Coronary artery (tissue), 2 donors: ENCODE measurements around the gene TMEM69.

Experiments
- DNase-seq: peaks from one replicate; pipeline ENCODE4 v3.0.0-alpha.2; 2017; ENCODE audit warnings: low spot score
- H3K27ac ChIP-seq, 2 donors: fragments of 200-600 bp; sonication (generic); one replicate each; pipeline ENCODE4 v1.5.1; 2016 to 2019
- H3K4me3 ChIP-seq: fragments of 200-600 bp; sonication (generic); 2 replicates; pipeline ENCODE4 v1.5.1; 2016; ENCODE audit warnings: mild to moderate bottlenecking, moderate library complexity
- CTCF ChIP-seq: fragments of 200-600 bp; sonication (generic); IDR thresholded peaks from one replicate; pipeline ENCODE4 v1.5.1; 2019; ENCODE audit warnings: antibody characterized with exemption

The TMEM69 gene

GRCh38 chr1:45654540-45655280, 33.3 kb upstream of the TMEM69 start:
- TF ChIP-seq CTCF, result no peak
- no peak overlapping the region for H3K4me3 ChIP-seq
- DNase-seq, result no peak

DNA sequence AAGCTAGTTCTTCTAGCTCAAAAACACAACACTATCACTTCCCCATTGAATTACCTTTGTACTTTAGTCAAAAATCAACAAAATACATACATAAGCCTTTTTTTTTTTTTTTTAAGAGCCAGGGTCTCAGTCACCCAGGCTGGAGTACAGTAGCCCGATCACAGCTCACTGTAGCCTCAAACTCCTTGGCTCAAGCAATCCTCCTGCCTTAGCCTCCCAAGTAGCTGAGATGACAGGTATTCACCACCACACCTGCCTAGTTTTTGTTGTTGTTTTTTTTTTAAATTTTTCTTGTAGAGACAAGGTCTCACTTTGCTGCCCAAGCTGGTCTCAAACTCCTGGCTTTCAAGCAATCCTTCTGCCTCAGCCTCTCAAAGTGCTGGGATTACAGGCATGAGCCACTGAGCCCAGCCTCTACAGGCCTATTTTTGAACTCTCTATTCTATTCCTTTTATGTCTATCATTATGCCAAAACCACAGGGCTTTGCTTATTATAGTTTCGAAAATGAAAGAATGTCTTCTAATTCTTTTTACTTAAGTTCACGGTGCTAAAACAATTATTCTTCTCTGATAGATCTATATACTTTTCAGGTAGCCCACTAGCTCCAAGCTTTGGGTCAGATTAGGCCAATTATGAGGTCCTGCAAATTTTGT, 31.3 kb upstream of the TMEM69 start:
- TF ChIP-seq CTCF, result no peak
- Histone ChIP-seq H3K4me3 (no peak overlapping the region), H3K27ac (no peak overlapping the region)
- DNase-seq, result no peak

More at GRCh38 chr1:45654540-45655280, 33.3 kb upstream of the TMEM69 start:
- no peak overlapping the region for H3K27ac ChIP-seq

- no peak overlapping the region for H3K4me3 ChIP-seq
- no peak for DNase-seq
- no peak overlapping the region for H3K27ac ChIP-seq
- no peak for TF ChIP-seq CTCF
Measured at GRCh38 chr1:45658171-45658570, 29.8 kb upstream of the TMEM69 start.

DNA sequence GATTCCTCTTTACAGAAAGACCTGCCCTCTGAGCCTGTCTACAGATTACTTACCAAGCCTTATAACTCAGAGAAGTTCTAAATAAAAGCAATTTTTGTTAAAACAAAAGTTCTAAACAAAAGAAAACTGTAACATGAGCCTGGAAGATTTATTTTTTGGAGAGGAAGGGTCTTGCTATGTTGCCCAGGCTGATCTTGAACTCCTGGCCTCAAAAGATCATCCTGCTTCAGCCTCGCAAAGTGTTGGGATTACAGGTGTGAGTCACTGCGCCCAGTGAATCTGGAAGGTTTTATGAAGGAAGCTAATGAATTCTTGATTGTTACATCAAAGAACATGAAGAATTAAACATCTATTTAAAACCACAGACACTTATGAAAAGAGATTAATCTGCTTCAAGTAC, 28.8 kb upstream of the TMEM69 start:
- Histone ChIP-seq H3K4me3 (no peak overlapping the region), H3K27ac (no peak overlapping the region)
- no peak for DNase-seq
- no peak for TF ChIP-seq CTCF

DNA sequence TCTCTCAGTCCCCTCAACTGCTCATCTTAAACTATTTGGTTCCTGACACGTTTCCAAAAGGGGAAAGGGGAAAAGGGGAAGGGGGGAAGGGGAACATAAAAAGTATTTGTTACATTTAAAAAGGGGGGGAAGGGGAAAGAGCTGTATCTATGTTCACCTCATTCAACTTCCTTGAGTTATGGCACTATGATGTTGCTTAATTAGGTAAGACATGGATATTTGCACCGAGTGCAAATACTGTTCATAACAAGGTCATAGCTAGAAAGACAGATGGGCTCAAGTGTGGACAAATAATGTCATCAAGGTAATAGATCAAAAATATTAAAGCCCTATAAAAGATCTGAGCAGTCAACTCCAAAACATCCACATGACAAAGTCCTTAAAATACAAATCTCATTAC, 27.6 kb upstream of the TMEM69 start:
- DNase-seq, result no peak
- no peak for TF ChIP-seq CTCF
- H3K4me3 ChIP-seq, result no peak overlapping the region
- H3K27ac ChIP-seq, result no peak overlapping the region

DNA sequence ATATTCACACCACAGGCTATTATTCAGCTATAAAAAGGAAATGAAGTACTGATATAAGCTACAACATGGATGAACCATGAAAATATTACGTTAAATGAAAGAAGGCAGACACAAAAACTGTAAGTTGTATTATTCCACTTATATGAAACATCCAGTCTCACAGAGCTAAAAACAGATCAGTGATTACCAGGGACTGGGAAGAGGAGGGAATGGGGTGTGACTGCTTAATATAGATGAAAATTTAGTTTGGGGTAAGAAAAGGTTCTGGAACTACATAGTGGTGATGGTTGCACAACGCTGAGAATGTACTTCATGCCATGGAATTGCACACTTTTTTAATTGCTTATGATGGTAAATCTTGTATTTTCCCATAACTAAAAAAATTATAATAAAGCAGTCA, 21.1 kb upstream of the TMEM69 start:
- no peak overlapping the region for H3K4me3 ChIP-seq
- no peak for DNase-seq
- no peak for TF ChIP-seq CTCF
- H3K27ac ChIP-seq, result no peak overlapping the region
